PC-3 (cell line): ENCODE data around the gene TNFRSF19.

Experiments
- CTCF ChIP-seq: fragments of 300-600 bp; sonication (generic); conservative IDR thresholded peaks from 2 replicates; pipeline ENCODE4 v1.5.1; 2017; ENCODE audit warnings: antibody characterized with exemption, low read depth, mild to moderate bottlenecking, low read length
- EZH2 ChIP-seq: fragments of 300-600 bp; sonication (generic); IDR thresholded peaks from one replicate; pipeline ENCODE4 v1.6.1; 2017; ENCODE audit warnings: antibody characterized with exemption, mild to moderate bottlenecking, low read length; ENCODE audit not compliant: unreplicated experiment
- EZH2phosphoT487 ChIP-seq: fragments of 300-600 bp; sonication (generic); IDR thresholded peaks from 2 replicates; pipeline ENCODE4 v1.6.1; 2018; ENCODE audit warnings: mild to moderate bottlenecking, antibody characterized with exemption, low read length, borderline replicate concordance

- TF ChIP-seq EZH2 (no peak), CTCF (no peak), EZH2phosphoT487 (no peak)
Observed at GRCh38 chr13:23579896-23580683, 9.9 kb downstream of the TNFRSF19 start.
